RWPE1 (cell line): ENCODE measurements around the gene PROK1.
A peak's percentile ranks its signal among the peaks of the same experiment; 100 is the strongest.

ENCODE experiments used
- CTCF ChIA-PET: fragments of 350-600 bp; sonication (Branson Sonifier 250); formaldehyde crosslinking; extraction: SDS; loops from one replicate; lab custom pipeline; 2021; lab: Yijun Ruan, JAX
- POLR2A ChIA-PET: fragments of 400-600 bp; formaldehyde crosslinking; extraction: SDS; loops from one replicate; lab custom pipeline; 2020; ENCODE audit warnings: antibody characterized with exemption; ENCODE audit not compliant: low non-redundant PET; lab: Yijun Ruan, JAX
- DNase-seq: peaks from one replicate; pipeline ENCODE4 v3.0.0; 2012; ENCODE audit warnings: low spot score
- H3K27ac ChIP-seq: fragments of 450-650 bp; 2 replicates; pipeline ENCODE4 v1.5.1; 2017
- TF ChIP-seq, protein P1 (sequence below): fragments of 450-650 bp; conservative IDR thresholded peaks from 2 replicates; pipeline ENCODE4 v1.5.1; 2017; ENCODE audit warnings: low read depth, mild to moderate bottlenecking

PROK1 gene

GRCh38 chr1:110440877-110441276 is 10.1 kb upstream of the PROK1 start:
- H3K27ac ChIP-seq, result peak overlapping the region; percentile 18; the same call in 1 of the 2 replicates
- ChIA-PET POLR2A (no interaction called here), CTCF (interaction anchor here (0.5 to 2.7 kb wide), 4 partner anchors 19 to 336 kb away, joined by 3 to 13 read pairs (median 6); no protein-coding TSS in a partner anchor)
- TF ChIP-seq, protein P1, sequence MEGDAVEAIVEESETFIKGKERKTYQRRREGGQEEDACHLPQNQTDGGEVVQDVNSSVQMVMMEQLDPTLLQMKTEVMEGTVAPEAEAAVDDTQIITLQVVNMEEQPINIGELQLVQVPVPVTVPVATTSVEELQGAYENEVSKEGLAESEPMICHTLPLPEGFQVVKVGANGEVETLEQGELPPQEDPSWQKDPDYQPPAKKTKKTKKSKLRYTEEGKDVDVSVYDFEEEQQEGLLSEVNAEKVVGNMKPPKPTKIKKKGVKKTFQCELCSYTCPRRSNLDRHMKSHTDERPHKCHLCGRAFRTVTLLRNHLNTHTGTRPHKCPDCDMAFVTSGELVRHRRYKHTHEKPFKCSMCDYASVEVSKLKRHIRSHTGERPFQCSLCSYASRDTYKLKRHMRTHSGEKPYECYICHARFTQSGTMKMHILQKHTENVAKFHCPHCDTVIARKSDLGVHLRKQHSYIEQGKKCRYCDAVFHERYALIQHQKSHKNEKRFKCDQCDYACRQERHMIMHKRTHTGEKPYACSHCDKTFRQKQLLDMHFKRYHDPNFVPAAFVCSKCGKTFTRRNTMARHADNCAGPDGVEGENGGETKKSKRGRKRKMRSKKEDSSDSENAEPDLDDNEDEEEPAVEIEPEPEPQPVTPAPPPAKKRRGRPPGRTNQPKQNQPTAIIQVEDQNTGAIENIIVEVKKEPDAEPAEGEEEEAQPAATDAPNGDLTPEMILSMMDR, result no peak
- DNase-seq, result no peak

DNA sequence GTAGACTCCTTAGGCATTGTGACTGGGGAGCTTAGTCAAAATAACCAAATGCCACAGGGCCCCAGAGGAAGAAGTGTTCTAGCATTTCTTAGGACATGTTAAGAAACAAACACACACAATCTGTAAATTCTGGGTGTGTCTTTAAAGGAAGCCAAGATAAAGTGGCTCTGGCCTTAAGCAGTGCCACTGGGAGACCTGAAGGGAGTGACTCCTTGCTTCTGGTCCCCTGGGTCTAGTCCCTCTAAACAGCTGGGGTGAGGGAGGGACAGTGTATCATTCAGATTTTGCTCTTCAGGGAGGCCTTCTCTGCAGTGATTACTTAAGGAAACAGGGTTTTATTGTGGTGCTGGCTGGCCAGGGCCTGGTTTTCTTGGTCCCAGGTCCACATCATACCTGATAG is 9.1 kb upstream of the PROK1 start:
- TF ChIP-seq, protein P1, result no peak
- H3K27ac ChIP-seq, result no peak overlapping the region
- DNase-seq, result no peak
- POLR2A ChIA-PET, result no interaction called here
- CTCF ChIA-PET, result no interaction called here

DNA sequence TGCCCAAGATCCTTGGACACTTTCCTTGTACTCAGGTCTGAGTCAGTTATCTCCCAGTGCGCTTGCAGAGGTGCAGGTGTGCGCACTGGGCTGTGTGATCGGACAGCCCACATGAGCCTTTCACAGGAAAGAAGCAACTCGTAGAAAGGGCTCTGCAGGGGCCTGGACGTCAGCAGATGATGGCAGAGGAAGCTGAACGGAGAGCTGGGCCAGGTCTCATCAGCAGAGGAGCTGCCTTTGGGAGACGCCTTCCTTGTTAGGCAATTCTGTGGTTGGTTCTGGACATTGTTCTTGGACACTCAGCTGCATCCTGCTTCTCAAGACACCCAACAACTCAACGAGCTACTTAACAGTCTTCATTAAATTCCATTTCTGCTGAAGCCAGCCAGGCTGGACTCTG is 7.5 kb upstream of the PROK1 start:
- ChIA-PET CTCF (no interaction called here), POLR2A (no interaction called here)
- no peak overlapping the region for H3K27ac ChIP-seq
- no peak for DNase-seq
- TF ChIP-seq, protein P1, result no peak

DNA sequence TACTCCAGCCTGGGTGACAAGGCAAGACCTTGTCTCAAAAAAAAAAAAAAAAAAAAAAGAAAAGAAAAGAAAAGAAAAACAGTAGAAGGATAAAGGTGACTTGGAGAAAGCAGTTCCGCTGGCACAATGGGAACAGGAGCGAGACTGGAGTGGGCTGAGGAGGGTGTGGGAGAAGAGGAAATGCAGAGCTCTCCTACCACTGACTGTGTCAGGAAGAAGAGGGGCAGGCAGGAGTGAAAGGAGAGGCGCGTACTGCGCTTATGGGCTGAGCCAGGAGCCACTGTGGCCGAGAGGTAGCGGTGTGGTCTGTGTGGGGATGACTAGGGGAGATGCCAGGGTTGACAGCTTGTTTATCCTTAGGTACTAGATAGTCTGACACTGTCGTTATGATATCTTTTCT is 6.4 kb upstream of the PROK1 start:
- CTCF ChIA-PET, result interaction anchor here (0.6 to 1.0 kb wide), 2 partner anchors 15 to 51 kb away, joined by 4 read pairs; no protein-coding TSS in a partner anchor
- TF ChIP-seq, protein P1, result no peak
- H3K27ac ChIP-seq, result no peak overlapping the region
- no peak for DNase-seq
- POLR2A ChIA-PET, result no interaction called here

- ChIA-PET POLR2A (no interaction called here), CTCF (interaction anchor here (0.6 kb wide), 1 partner anchor 128 kb away, joined by 3 read pairs; no protein-coding TSS in a partner anchor)
- no peak overlapping the region for H3K27ac ChIP-seq
- TF ChIP-seq, protein P1, result no peak
- no peak for DNase-seq
These were observed 993 bp upstream of the PROK1 start for GRCh38 chr1:110449661-110450651.

GRCh38 chr1:110452330-110452729 is 1.4 kb downstream of the PROK1 start:
- CTCF ChIA-PET, result interaction anchor here (1.0 to 1.4 kb wide), 3 partner anchors 19 to 347 kb away, joined by 3 to 7 read pairs (median 5); no protein-coding TSS in a partner anchor
- POLR2A ChIA-PET, result no interaction called here
- no peak overlapping the region for H3K27ac ChIP-seq
- no peak for DNase-seq
- TF ChIP-seq, protein P1, result no peak
